GM23338 (cell line): ENCODE results near the gene COMTD1. TPM values are rescaled to one million over a fixed set of nuclear protein-coding genes. Genes with fewer than 3 reads are reported as not detected.

Source experiments
- ATAC-seq: fragments of 200-7000 bp; cut with Tn5 transposase; 3 replicates; pipeline ENCODE4 v1.9.1; 2020
- DNase-seq: peaks from one replicate; pipeline ENCODE4 v3.0.0-alpha.2; 2015; ENCODE audit warnings: low spot score
- H2AFZ ChIP-seq: fragments of 200-600 bp; sonication (generic); 2 replicates; pipeline ENCODE4 v1.8.0; 2016; ENCODE audit warnings: antibody characterized with exemption, mild to moderate bottlenecking, moderate library complexity
- H3F3A ChIP-seq: fragments of 200-600 bp; sonication (generic); replicated peaks from 2 replicates; pipeline ENCODE4 v1.8.0; 2017; ENCODE audit warnings: antibody characterized with exemption, mixed run types, low read depth
- H3K27ac ChIP-seq: fragments of 200-600 bp; sonication (generic); 2 replicates; pipeline ENCODE4 v1.6.1; 2016; ENCODE audit warnings: low read depth
- H3K27me3 ChIP-seq: fragments of 200-600 bp; sonication (generic); 2 replicates; pipeline ENCODE4 v1.8.0; 2016; ENCODE audit warnings: mild to moderate bottlenecking, mixed run types, moderate library complexity; ENCODE audit not compliant: insufficient read depth
- H3K36me3 ChIP-seq: fragments of 200-600 bp; sonication (generic); 2 replicates; pipeline ENCODE4 v1.8.0; 2016; ENCODE audit warnings: mild to moderate bottlenecking; ENCODE audit not compliant: insufficient read depth
- H3K4me1 ChIP-seq: fragments of 200-600 bp; sonication (generic); 2 replicates; pipeline ENCODE4 v1.8.0; 2016; ENCODE audit warnings: mild to moderate bottlenecking, moderate library complexity; ENCODE audit not compliant: insufficient read depth
- H3K4me2 ChIP-seq: fragments of 200-600 bp; sonication (generic); 2 replicates; pipeline ENCODE4 v1.7.1; 2017; ENCODE audit warnings: mixed run types
- H3K4me3 ChIP-seq: fragments of 200-600 bp; sonication (generic); 2 replicates; pipeline ENCODE4 v1.6.1; 2016; ENCODE audit warnings: mixed run types
- H3K79me2 ChIP-seq: fragments of 200-600 bp; sonication (generic); replicated peaks from 2 replicates; pipeline ENCODE4 v1.8.0; 2017; ENCODE audit warnings: mild to moderate bottlenecking; ENCODE audit not compliant: insufficient read depth
- H3K9me2 ChIP-seq: fragments of 200-600 bp; sonication (generic); 2 replicates; pipeline ENCODE4 v1.8.0; 2017; ENCODE audit not compliant: insufficient read depth
- H4K20me1 ChIP-seq: fragments of 200-600 bp; sonication (generic); replicated peaks from 2 replicates; pipeline ENCODE4 v1.8.0; 2017; ENCODE audit warnings: mild to moderate bottlenecking; ENCODE audit not compliant: insufficient read depth
- H3K27ac Mint-ChIP-seq: 2 replicates; pipeline ENCODE4 v1.8.0; 2020; ENCODE audit warnings: inconsistent platforms, mild to moderate bottlenecking, moderate library complexity, mixed read lengths
- H3K27me3 Mint-ChIP-seq: 3 replicates; pipeline ENCODE4 v1.8.0; 2022; ENCODE audit warnings: low read depth, mild to moderate bottlenecking, moderate library complexity, mixed read lengths, inconsistent platforms; ENCODE audit not compliant: insufficient read depth, poor library complexity
- H3K36me3 Mint-ChIP-seq: 3 replicates; pipeline ENCODE4 v1.8.0; 2021; ENCODE audit warnings: low read depth, mild to moderate bottlenecking, inconsistent platforms, moderate library complexity, mixed read lengths
- H3K4me1 Mint-ChIP-seq: 3 replicates; pipeline ENCODE4 v1.8.0; 2020; ENCODE audit warnings: mild to moderate bottlenecking, inconsistent platforms, mixed read lengths
- H3K4me3 Mint-ChIP-seq: 3 replicates; pipeline ENCODE4 v1.8.0; 2021; ENCODE audit warnings: moderate library complexity, mild to moderate bottlenecking, inconsistent platforms, mixed read lengths
- H3K9me3 Mint-ChIP-seq: 3 replicates; pipeline ENCODE4 v1.8.0; 2020; ENCODE audit warnings: moderate library complexity, mild to moderate bottlenecking, inconsistent platforms, mixed read lengths
- ETS1 ChIP-seq: IDR thresholded peaks from 2 replicates; pipeline ENCODE4 v1.6.1; 2016; ENCODE audit warnings: antibody characterized with exemption
- EZH2phosphoT487 ChIP-seq: fragments of 200-600 bp; sonication (generic); IDR thresholded peaks from one replicate; pipeline ENCODE4 v1.8.1; 2018; ENCODE audit warnings: antibody characterized with exemption; ENCODE audit not compliant: unreplicated experiment
- NANOG ChIP-seq: IDR thresholded peaks from 2 replicates; pipeline ENCODE4 v1.6.1; 2016; ENCODE audit warnings: antibody characterized with exemption, borderline replicate concordance
- POLR2AphosphoS5 ChIP-seq: IDR thresholded peaks from 2 replicates; pipeline ENCODE4 v1.6.1; 2016; ENCODE audit warnings: antibody characterized with exemption, low read depth
- STAT1 ChIP-seq: IDR thresholded peaks from one replicate; pipeline ENCODE4 v1.6.1; 2016; ENCODE audit warnings: antibody characterized with exemption; ENCODE audit not compliant: unreplicated experiment
- ZNF331 ChIP-seq: fragments of 250-450 bp; sonication (Bioruptor Pico); IDR thresholded peaks from 2 replicates; pipeline ENCODE4 v1.5.0; 2020; ENCODE audit warnings: low read depth, mild to moderate bottlenecking, moderate library complexity
- ZNF462 ChIP-seq: fragments of 250-450 bp; sonication (Bioruptor Pico); IDR thresholded peaks from 2 replicates; pipeline ENCODE4 v1.5.0; 2020; ENCODE audit warnings: mild to moderate bottlenecking, moderate library complexity
- polyA plus RNA-seq: library from polyadenylated mRNA; unstranded; fragments of >200 nt; fragmentation: Nextera tagmentation; extraction: Ambion mirVana; gene quantifications from 2 replicates; pipeline ENCODE4 v1.2.1, GENCODE V29; 2016
- total RNA-seq: library from RNA; depleted of rRNA; stranded (reverse); fragments of >200 nt; shearing (Covaris generic); gene quantifications from 2 replicates; pipeline ENCODE4 v1.2.3, GENCODE V29; 2014
- TF ChIP-seq, protein P1 (sequence below), 2 experiments: fragments of 200-600 bp in 1 of 2; sonication (generic) in 1 of 2; conservative IDR thresholded peaks; 2 replicates each; pipeline versions ENCODE4 v1.5.1 to v1.6.1; 2016 to 2017; ENCODE audit warnings: antibody characterized with exemption in 2 of 2, low read depth in 2 of 2, mild to moderate bottlenecking in 2 of 2, moderate library complexity in 1 of 2

The COMTD1 gene
- total and polyA plus RNA-seq, 2 experiments from 2014 or later, result 40.0 to 46.7 TPM

DNA sequence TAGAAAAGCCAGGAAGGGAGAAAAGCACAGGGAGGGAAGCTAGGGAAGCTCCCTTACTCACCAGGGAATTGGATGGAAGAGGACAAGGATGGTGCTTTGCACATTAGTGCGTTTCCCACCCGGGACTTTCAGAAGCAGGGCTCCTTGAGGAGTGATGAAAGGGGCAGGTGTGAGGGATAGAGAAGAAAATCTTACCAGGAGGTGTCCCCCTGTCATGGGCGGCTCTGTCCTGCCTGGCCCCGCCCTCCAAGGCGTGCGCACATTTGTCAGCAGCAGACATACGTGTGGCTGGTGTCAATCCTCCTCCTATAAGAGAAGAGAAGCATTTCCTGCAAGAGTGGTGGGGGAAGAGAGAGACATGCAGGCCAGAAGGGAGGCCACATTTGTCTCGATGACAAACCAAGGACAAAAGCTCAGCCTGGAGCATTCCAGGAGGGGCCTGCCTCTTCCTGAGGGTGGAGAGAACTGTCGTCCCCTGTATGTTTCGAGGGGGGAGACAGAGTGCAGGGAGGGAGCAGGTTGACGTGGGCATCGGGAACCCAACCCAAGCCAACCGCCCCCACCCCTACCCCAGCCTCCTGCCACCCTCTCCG, 47.4 kb upstream of the COMTD1 start:
- Histone ChIP-seq H3K4me2 (peak overlapping the region; percentile 88), H3K4me3 (peak overlapping the region; percentile 73), H3K9me2 (peaks cover 7% of the 10 kb centered on the region; the same call in 1 of the 2 replicates), H3K4me1 (peaks cover 9% of the 10 kb centered on the region), H3K36me3 (no peaks in the 10 kb centered on the region), H3F3A (no peaks in the 10 kb centered on the region), H2AFZ (peak overlapping the region; percentile 88), H4K20me1 (no peaks in the 10 kb centered on the region), H3K79me2 (no peaks in the 10 kb centered on the region), H3K27ac (no peak overlapping the region), H3K27me3 (peaks cover 18% of the 10 kb centered on the region; the same call in 1 of the 2 replicates)
- Mint-ChIP-seq H3K4me1 (peaks cover 19% of the 10 kb centered on the region), H3K9me3 (no peaks in the 10 kb centered on the region; the same call in 2 of the 3 replicates), H3K36me3 (no peaks in the 10 kb centered on the region), H3K27ac (no peak overlapping the region), H3K4me3 (peak overlapping the region; percentile 82), H3K27me3 (peaks cover 18% of the 10 kb centered on the region)
- TF ChIP-seq, protein P1, sequence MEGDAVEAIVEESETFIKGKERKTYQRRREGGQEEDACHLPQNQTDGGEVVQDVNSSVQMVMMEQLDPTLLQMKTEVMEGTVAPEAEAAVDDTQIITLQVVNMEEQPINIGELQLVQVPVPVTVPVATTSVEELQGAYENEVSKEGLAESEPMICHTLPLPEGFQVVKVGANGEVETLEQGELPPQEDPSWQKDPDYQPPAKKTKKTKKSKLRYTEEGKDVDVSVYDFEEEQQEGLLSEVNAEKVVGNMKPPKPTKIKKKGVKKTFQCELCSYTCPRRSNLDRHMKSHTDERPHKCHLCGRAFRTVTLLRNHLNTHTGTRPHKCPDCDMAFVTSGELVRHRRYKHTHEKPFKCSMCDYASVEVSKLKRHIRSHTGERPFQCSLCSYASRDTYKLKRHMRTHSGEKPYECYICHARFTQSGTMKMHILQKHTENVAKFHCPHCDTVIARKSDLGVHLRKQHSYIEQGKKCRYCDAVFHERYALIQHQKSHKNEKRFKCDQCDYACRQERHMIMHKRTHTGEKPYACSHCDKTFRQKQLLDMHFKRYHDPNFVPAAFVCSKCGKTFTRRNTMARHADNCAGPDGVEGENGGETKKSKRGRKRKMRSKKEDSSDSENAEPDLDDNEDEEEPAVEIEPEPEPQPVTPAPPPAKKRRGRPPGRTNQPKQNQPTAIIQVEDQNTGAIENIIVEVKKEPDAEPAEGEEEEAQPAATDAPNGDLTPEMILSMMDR (conservative IDR thresholded peaks at IDR 0.05; ENCODE audit: low read depth in 2 of 2), result 0 out of 4 replicates have a peak, but pooled peaks of 1 of the 2 experiments have one; percentile 2
- TF ChIP-seq ETS1, result no peak
- ATAC-seq, result peak; percentile 92
- DNase-seq, result peak; percentile 70

- Mint-ChIP-seq H3K4me1 (peaks cover 19% of the 10 kb centered on the region), H3K9me3 (no peaks in the 10 kb centered on the region), H3K36me3 (no peaks in the 10 kb centered on the region), H3K27me3 (peaks cover 11% of the 10 kb centered on the region), H3K27ac (no peak overlapping the region), H3K4me3 (no peak overlapping the region)
- no peak for TF ChIP-seq POLR2AphosphoS5
- no peak for TF ChIP-seq EZH2phosphoT487
- no peak for TF ChIP-seq STAT1
- TF ChIP-seq ZNF331 (CRISPR knock-in tag), result no peak
- TF ChIP-seq NANOG, result no peak
- no peak for TF ChIP-seq ZNF462 (CRISPR knock-in tag)
- TF ChIP-seq, protein P1 (conservative IDR thresholded peaks at IDR 0.05; ENCODE audit: low read depth in 2 of 2), result no peak
- Histone ChIP-seq H3K4me3 (no peak overlapping the region), H3K4me2 (no peak overlapping the region), H3K9me2 (peaks cover 7% of the 10 kb centered on the region; the same call in 1 of the 2 replicates), H3K79me2 (no peaks in the 10 kb centered on the region), H2AFZ (no peak overlapping the region), H4K20me1 (no peaks in the 10 kb centered on the region), H3K27me3 (peaks cover 18% of the 10 kb centered on the region; the same call in 1 of the 2 replicates), H3K4me1 (peaks cover 9% of the 10 kb centered on the region), H3K36me3 (no peaks in the 10 kb centered on the region), H3F3A (no peaks in the 10 kb centered on the region), H3K27ac (no peak overlapping the region)
- DNase-seq, result no peak
- no peak for ATAC-seq
These were observed 46.2 kb upstream of the COMTD1 start for GRCh38 chr10:75281974-75282373.
